B cell (primary cell): ENCODE measurements around the gene MLLT6.

Experiments used
- EZH2 ChIP-seq: IDR thresholded peaks from 2 replicates; pipeline ENCODE4 v1.6.1; 2012; ENCODE audit warnings: borderline replicate concordance, low read depth, mild to moderate bottlenecking, moderate library complexity, low read length; ENCODE audit not compliant: insufficient read depth, poor library complexity, severe bottlenecking
- TF ChIP-seq, protein P1 (sequence below): fragments of 200-600 bp; IDR thresholded peaks from one replicate; pipeline ENCODE4 v1.8.0; 2022; ENCODE audit warnings: antibody characterized with exemption, mild to moderate bottlenecking

DNA sequence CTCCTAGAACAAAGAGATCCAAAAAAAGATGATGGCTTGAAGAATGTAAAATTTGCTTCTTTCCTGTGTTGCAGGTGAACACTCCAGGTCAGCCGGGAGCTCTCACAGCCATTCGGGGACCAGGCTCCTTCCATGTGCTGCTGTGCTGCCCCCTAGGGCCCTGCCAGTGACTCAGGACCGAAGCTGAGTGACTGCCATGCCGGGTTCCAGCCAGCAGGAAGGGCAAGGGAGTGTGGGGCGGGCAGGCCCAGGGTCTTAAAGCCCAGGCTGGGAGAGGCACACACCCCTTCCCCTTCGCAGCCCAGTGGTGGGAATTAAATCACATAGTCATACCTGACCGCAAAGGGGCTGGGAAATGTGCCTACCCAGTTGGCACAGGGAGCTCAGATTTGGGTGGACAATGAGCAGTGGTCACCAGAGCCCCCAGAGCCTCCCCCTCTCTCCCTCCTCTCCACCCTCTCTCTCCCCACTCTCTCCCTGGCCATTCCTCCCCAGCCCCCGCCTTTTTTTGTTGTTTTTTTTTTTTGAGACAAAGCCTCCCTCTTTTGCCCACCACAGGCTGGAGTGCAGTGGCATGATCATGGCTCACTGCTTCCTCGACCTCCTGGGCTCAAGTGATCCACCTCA lies 41.8 kb upstream of the MLLT6 start:
- TF ChIP-seq, protein P1, sequence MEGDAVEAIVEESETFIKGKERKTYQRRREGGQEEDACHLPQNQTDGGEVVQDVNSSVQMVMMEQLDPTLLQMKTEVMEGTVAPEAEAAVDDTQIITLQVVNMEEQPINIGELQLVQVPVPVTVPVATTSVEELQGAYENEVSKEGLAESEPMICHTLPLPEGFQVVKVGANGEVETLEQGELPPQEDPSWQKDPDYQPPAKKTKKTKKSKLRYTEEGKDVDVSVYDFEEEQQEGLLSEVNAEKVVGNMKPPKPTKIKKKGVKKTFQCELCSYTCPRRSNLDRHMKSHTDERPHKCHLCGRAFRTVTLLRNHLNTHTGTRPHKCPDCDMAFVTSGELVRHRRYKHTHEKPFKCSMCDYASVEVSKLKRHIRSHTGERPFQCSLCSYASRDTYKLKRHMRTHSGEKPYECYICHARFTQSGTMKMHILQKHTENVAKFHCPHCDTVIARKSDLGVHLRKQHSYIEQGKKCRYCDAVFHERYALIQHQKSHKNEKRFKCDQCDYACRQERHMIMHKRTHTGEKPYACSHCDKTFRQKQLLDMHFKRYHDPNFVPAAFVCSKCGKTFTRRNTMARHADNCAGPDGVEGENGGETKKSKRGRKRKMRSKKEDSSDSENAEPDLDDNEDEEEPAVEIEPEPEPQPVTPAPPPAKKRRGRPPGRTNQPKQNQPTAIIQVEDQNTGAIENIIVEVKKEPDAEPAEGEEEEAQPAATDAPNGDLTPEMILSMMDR: peak; percentile 35
- no peak for TF ChIP-seq EZH2
